A549 treated with CORT108297 at 1 μM for 4 hours (cell line): ENCODE measurements around the gene MS4A6E. TPM values are rescaled to one million over a fixed set of nuclear protein-coding genes. Genes with fewer than 3 reads are reported as not detected.

Experiments
- total RNA-seq: library from RNA; stranded (reverse); fragments of 200-300 nt; extraction: Qiagen RNA extraction; gene quantifications from 5 replicates; pipeline ENCODE4 v1.2.3, GENCODE V29; 2022

The MS4A6E gene, protein sequence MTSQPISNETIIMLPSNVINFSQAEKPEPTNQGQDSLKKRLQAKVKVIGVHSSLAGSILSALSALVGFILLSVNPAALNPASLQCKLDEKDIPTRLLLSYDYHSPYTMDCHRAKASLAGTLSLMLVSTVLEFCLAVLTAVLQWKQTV
- total RNA-seq = not detected in 5 replicates

DNA sequence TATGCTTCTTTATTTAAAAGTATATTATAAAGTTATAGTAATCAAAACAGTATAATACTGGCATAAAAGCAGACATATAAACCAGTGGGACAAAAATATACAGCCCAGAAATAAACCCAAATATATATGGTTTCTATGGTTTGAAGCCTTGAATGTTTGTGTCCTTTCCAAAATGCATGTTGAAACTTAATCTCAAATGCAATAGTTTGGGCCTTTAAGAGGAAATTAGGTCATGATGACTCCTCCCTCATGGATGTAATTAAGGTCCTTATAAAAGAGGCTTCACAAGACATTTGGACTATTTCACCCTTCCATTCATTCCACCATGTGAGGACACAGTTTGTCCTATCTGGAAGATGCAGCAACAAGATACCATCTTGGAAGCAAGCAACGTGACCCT is at the start of gene MS4A6E:
TSS of gene MS4A6E (plus strand) at position 301 of the 400 bp plus-strand sequence. CDS start 7,641 bp downstream, outside the sequence.

DNA sequence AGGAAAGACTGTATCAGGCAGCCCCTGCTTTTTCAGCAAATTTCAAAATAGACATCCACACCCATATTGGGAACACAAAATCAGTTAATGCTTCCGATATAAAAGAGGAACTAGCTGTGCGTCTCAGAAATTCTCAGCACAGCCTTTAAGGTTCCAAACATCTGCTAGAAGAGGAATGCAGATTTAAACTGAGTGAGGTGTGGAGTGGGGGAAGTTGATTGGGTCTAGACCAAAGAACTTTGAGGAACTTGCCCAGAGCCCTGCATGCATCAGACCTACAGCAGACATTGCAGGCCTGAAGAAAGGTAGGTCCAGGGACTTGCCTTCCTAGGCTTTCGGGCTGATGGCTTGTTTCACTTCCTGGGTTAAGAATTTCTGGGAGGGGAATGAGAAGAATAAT is 46.6 kb upstream of the MS4A6E start, which contains the start of gene MS4A4A:
TSS of gene MS4A4A (plus strand) at position 255 of the 400 bp plus-strand sequence. CDS start at position 265, 10 bp downstream.

DNA sequence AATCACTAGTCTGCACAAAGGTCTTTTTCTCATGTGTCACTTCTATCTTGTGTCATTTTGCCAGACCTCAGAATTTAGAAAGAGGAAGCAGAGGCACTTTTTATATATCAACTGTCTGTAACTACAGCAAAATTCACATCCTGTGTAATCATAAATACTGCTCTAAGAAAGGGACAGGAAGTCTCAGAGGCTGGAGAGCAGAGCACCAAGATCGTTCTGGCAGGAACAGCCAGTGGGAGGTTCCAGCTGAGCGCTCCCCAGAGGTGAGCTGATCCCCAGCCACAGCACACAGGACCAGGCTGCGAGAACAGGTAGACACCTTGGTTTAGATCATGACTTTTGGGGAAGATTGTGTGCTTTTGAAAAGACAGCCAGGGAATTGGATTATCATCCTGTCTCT is 51.3 kb downstream of the MS4A6E start, which contains the start of gene MS4A7:
TSS of gene MS4A7 (plus strand) at position 179 of the 400 bp plus-strand sequence. CDS start 4,610 bp downstream, outside the sequence.

Other genes with a start within 250 kb of the MS4A6E start
- not detected in 5 replicates for gene MS4A2, start 238.6 kb upstream of the MS4A6E start, total RNA-seq
- gene MS4A6A, start 144.2 kb upstream of the MS4A6E start, total RNA-seq = not detected in 5 replicates
- gene MS4A4E, start 84.1 kb upstream of the MS4A6E start, total RNA-seq = not detected in 5 replicates
- not detected in 5 replicates for gene MS4A4A, start 46.6 kb upstream of the MS4A6E start, total RNA-seq
- gene MS4A7, start 51.3 kb downstream of the MS4A6E start, total RNA-seq = not detected in 5 replicates
- gene MS4A14, start 69.2 kb downstream of the MS4A6E start, total RNA-seq = not detected in 5 replicates
- not detected in 5 replicates for gene MS4A5, start 102.3 kb downstream of the MS4A6E start, total RNA-seq
- gene MS4A1, start 128.6 kb downstream of the MS4A6E start, total RNA-seq = not detected in 5 replicates
- gene MS4A12, start 165.5 kb downstream of the MS4A6E start, total RNA-seq = not detected in 5 replicates
- not detected in 5 replicates for gene MS4A13, start 188.1 kb downstream of the MS4A6E start, total RNA-seq